Measurements from ENCODE around the gene FMN1.

The FMN1 gene

DNA sequence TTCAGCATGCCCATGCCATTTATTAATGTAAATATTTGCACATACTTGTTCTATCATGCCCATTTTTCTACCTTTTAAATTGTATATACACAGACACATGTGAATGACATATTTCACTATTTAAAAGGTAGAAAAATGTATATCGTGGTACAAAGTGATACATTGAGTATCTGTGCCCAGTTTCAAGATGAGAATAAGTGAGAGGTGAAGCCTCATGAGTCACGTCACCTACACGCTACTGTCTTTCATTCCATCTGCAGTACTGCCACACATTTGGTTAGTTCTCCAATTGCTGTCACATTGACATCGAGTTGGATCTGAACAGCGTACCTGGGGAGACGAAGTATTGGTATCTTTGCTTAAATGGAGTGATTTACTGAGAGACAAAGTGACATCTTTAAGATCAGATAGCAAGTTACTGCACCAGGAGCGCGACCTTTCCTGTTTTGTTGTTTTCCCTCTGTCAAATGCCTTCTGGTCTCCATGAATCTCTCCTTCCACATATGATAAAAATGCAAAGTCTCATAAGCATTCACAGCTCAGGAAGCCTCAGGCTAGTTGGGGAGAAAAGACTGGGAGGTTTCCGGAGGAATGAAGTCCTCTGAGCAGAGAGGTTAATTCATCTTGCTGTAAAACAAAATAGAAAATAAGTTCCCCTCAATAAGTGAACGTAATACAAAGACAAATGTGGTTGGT, 464.7 kb downstream of the FMN1 start:
- no peak for DNase-seq (ENCODE audit: low spot score)

DNA sequence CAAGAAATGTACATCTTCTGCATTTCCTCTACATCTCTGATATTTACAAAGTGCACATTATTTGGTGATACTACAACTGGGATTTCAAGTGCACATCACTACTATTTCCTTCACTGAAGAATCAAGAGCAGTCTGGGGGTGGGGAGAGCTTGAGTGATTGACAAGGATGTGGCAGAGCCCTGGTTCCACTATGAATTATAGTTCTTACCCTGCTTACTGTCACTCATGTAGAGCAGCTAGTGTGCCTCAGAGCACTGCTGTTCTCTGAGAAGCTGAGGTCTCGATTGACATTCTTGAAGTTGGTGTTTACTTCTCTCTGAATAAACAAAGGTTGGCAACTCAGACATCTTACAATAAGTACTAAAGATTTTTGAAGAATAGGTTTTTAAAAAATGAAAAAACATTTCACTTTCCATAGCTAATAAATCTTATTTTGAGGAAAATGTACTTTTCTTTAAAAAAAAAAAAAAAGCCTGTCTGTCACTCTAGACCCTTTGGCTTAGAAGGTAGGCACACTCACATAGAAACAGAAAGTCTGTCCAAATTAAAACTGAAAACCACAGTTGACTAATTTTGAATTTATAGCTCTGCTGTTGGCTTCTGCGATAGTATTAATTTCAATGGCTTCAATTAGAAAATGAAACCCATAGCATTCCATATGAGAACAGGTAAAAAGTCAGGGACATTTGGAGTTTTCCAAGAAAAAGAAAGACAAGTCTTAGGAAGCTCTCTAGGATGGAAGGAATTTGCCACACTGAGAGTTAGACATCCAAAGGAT, 471.2 kb downstream of the FMN1 start:
- DNase-seq (ENCODE audit: low spot score) = no peak

DNA sequence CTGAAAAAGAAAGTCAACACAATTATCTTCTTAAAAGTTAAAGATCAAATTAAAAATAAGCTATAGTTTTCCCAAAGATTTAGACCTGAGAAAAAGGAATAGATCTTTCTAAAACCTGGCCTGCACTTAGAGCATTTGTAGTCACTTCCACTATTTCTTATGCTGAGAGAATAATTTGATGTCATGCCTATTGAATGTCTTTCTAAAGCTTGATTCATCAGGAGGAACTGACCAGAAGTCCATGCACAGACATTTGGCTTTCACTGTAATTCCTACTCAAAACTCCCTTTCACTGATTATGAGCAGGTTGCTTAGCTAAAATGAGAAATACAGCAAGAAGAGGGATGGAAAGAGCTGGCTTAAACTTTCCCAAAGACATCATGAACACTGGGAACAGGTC, 472.4 kb downstream of the FMN1 start:
- no peak for DNase-seq (ENCODE audit: low spot score)

DNA sequence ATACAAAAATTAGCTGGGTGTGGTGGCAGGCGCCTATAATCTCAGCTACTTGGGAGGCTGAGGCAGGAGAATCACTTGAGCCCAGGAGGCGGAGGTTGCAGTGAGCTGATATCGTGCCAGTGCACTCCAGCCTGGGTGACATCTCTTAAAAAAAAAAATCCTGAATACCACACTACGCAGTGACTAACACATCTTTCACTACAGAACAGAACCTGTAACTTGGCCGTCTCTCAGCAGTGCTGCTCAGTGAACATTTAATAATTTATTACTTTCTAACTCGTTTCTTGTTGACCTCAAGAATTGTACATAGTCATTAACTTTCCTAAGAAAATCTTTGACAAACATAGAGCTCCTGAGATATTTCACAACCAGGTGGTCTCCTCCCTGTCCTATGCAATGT, 472.9 kb downstream of the FMN1 start:
- DNase-seq (ENCODE audit: low spot score) = no peak

DNA sequence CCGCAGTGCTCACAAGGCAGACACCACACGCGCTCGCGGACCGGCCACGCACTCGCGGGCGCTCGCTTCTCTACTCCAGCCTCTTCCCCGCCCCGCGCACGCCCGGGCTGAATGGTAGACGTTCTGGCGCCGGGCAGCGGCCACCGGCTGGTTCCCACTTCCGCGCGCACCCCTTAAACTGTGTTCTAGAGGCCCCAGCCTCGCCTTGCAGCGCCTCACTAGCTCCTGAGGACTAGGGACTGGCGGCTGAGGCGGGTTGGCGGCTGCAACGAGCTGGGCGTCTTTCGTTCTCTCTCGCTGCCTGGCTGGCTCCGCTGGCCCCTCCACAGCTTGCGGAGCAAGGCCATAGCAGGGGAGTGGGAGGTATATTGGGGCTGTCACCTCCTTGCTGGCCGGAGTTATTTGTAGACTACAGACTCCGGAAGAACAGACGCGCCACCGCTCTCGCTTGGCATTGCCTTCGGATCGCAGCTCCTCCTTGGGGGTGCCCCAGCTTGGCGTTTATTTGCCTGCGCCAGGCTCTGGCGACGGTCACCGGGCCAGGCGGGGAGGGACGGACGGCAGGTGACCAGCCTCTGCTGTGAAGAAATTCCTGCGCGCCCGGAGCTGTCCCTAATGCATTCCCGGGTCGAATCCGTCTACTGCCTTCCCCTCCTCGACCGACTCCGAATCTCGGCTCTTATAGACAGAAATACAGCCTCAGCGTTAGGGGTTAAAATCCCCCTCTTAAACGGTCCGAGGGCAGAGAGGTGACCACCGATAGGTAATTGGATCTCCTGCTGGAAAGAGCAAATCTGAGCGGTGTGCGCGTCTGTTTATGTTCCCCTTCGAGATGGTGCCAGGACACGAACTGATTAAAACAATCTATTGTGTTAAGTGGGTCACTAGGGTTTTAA, 475.4 kb downstream of the FMN1 start:
- DNase-seq (ENCODE audit: low spot score) = no peak

DNA sequence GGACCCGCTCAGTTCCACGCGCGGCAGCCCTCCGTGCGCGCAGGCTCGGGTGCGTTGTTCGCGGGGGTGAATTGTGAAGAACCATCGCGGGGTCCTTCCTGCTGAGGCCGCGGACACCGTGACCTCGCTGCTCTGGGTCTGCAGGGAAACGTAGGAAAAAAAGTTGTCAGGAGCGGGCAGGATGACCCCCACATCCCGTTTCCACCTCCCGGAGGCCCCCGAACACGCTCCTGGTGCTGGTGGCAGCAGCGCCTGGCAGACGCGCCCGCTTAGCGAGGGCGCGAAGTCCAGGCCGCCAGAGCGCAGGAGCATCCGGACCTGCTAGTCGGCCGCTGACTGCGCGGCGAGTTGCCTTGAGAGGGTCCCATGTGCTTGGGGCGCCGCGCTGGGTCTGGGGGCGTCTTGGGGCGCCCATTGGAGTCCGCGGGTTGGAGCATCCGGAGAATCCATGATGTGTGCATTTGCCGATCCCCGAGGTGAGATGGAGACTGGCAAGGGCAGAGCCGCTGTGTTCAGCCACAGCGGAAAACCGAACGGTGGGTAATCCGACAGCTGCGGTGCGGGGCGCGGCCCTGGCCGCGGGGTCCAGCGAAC, 476.2 kb downstream of the FMN1 start:
- no peak for DNase-seq (ENCODE audit: low spot score)

DNA sequence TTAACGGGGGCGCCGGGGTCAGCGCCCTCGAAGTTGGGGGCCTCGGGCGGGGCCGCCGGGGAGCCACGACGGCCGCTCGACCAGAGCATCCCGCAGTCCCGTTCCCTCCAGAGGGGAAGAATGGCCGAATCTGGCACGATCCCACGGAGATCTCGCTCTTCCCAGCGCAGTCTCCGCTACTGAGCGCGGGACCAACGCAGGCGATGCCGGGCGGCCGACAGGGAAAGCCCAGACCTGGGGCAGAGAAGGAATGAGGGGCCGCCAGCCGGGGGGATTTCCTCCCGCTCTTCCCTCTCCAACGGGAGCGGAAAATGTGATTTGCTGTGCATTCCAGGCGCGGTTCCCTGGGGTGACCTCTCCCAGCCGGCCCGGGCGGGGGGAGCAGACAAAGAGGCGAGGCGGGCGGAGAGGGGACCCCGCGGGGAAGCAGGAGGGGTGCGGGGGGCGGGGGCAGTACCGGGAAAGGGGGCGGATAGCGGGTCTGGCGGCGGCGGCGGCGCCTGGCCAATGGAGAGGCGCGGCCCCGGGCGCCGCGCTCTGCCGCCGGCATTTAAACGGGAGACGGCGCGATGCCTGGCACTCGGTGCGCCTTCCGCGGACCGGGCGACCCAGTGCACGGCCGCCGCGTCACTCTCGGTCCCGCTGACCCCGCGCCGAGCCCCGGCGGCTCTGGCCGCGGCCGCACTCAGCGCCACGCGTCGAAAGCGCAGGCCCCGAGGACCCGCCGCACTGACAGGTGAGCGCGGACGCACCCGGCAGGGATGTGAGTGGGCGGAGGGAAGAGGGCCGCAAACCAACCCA, 476.9 kb downstream of the FMN1 start, which contains the start of gene GREM1:
Gene GREM1 (plus strand): TSS at position 579 of the 801 bp plus-strand sequence. CDS start 12,687 bp downstream, outside the sequence.
- DNase-seq (ENCODE audit: low spot score) = no peak

DNA sequence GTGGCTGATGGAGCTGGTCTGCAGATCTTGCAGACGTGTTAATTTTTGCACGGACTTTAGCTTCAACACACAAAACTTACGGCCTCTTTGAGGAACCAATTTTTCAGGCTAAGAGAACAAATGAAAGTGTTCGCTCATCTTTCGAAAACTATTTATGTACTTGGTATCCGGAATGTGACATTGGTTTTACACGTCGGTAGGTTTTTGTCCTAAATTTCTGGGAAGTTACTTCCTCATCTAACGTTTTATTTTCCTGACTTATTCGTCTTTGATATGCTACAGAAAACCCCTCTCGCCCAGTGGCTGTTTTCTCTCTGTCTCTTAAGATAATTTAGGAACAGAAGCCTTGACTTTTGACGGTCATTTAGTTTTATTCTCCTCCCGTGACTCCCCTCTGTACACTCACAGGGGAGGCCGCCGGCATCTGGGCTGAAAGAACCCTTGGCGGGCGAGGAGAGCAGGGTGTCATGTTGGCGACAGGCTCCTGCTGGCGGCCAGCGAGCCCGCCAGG, 477.5 kb downstream of the FMN1 start:
- DNase-seq (ENCODE audit: low spot score) = no peak

DNA sequence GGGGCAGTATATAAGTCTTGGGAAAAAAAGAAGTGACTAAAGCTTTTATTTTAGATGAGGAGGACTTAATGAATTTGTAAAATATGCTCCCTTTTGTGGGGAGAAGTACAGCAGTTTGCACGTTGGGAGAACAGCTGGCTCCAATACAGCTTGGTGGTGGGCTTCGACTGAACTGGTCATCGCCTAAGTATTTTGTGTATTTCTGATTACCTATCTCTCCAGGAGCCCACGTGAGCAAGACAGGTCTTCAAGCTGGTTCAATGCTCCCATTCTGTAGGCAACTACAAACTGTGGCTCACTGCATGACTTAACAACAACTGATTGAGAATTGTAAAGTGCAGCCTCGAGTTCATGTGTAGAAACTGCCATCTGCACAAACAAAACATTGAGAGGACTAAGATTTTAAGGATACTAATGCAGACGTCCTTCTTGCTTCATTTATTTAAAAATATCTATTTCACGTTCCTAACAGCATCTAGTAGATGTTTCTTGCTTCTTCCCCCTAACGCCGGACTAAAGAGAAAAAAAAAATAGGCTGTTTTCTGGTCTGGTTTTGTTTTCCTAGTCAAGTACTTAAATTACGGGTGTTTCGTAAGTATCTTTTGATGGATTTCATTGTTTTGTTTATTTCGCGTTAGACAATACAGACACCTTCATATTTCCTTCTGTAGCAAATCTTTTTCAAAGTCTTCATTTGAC, 478.1 kb downstream of the FMN1 start:
- DNase-seq (ENCODE audit: low spot score) = no peak
